PC-9 (cell line): ENCODE results near the gene STUB1. TPM values are rescaled to one million over a fixed set of nuclear protein-coding genes. Genes with fewer than 3 reads are reported as not detected.
A peak's percentile ranks its signal among the peaks of the same experiment; 100 is the strongest.

Experiments used
- BruUV-seq: library from RNA; stranded (reverse); fragments of 400-500 nt; replicated peaks from 2 replicates; lab custom pipeline; 2021; lab: Mats Ljungman, UMichigan
- CTCF ChIA-PET: fragments of 300-600 bp; sonication (Branson Sonifier 250); formaldehyde crosslinking; loops from one replicate; lab custom pipeline; 2022; ENCODE audit warnings: antibody characterized with exemption; lab: Charles Lee
- POLR2A ChIA-PET: fragments of 300-600 bp; sonication (Branson Sonifier 250); formaldehyde crosslinking; loops from one replicate; lab custom pipeline; 2022; ENCODE audit warnings: antibody characterized with exemption; ENCODE audit not compliant: unreplicated experiment; lab: Charles Lee
- DNase-seq, 2 experiments: peaks; one replicate each; pipeline versions ENCODE4 v3.0.0 to v3.0.0-alpha.2; 2015 to 2022; ENCODE audit warnings: mixed read lengths in 1 of 2
- H2AFZ ChIP-seq: fragments of 200-600 bp; sonication (generic); 2 replicates; pipeline ENCODE4 v1.8.1; 2017; ENCODE audit warnings: antibody characterized with exemption
- H3F3A ChIP-seq: fragments of 200-600 bp; sonication (generic); 2 replicates; pipeline ENCODE4 v1.8.1; 2017; ENCODE audit warnings: antibody characterized with exemption, mild to moderate bottlenecking, low read depth; ENCODE audit not compliant: insufficient read depth
- H3K27ac ChIP-seq: fragments of 200-600 bp; sonication (generic); 2 replicates; pipeline ENCODE4 v1.6.1; 2016; ENCODE audit warnings: mixed run types
- H3K27me3 ChIP-seq: fragments of 200-600 bp; sonication (generic); 2 replicates; pipeline ENCODE4 v1.6.1; 2016; ENCODE audit warnings: low read depth, mixed run types; ENCODE audit not compliant: insufficient read depth
- H3K36me3 ChIP-seq: fragments of 200-600 bp; sonication (generic); 2 replicates; pipeline ENCODE4 v1.6.1; 2016; ENCODE audit warnings: low read depth, mixed run types
- H3K4me1 ChIP-seq: fragments of 200-600 bp; sonication (generic); replicated peaks from 2 replicates; pipeline ENCODE4 v1.6.1; 2016; ENCODE audit warnings: mixed run types; ENCODE audit not compliant: insufficient read depth
- H3K4me2 ChIP-seq: fragments of 200-600 bp; sonication (generic); 2 replicates; pipeline ENCODE4 v1.6.1; 2017; ENCODE audit warnings: mixed run types
- H3K4me3 ChIP-seq: fragments of 200-600 bp; sonication (generic); 2 replicates; pipeline ENCODE4 v1.6.1; 2016; ENCODE audit warnings: mixed run types
- H3K79me2 ChIP-seq: fragments of 200-600 bp; sonication (generic); 2 replicates; pipeline ENCODE4 v1.6.1; 2017; ENCODE audit warnings: low read depth, mixed run types
- H3K9me2 ChIP-seq: fragments of 200-600 bp; sonication (generic); 2 replicates; pipeline ENCODE4 v1.8.1; 2017; ENCODE audit warnings: mild to moderate bottlenecking; ENCODE audit not compliant: insufficient read depth
- H3K9me3 ChIP-seq: fragments of 200-600 bp; sonication (generic); 2 replicates; pipeline ENCODE4 v1.8.1; 2016; ENCODE audit warnings: low read depth; ENCODE audit not compliant: insufficient read depth
- H4K20me1 ChIP-seq: fragments of 200-600 bp; sonication (generic); 2 replicates; pipeline ENCODE4 v1.8.1; 2017; ENCODE audit not compliant: insufficient read depth
- EZH2 ChIP-seq: fragments of 200-600 bp; sonication (generic); IDR thresholded peaks from 2 replicates; pipeline ENCODE4 v1.8.0; 2017; ENCODE audit warnings: antibody characterized with exemption, low read depth
- intact Hi-C: fragments of 100-400 bp; cut with micrococcal nuclease; formaldehyde crosslinking; loops from one replicate; pipeline ENCODE4 v1.10.0; 2022; ENCODE audit not compliant: unreplicated experiment
- total RNA-seq: library from RNA; stranded (reverse); gene quantifications from 2 replicates; pipeline ENCODE4 v1.2.3, GENCODE V29; 2021
- TF ChIP-seq, protein P1 (sequence below): fragments of 200-600 bp; sonication (generic); conservative IDR thresholded peaks from 2 replicates; pipeline ENCODE4 v1.6.1; 2017; ENCODE audit warnings: mixed run types, antibody characterized with exemption, mild to moderate bottlenecking, moderate library complexity

STUB1 gene
- total RNA-seq, 1 experiment from 2014 or later, result 174 TPM

DNA sequence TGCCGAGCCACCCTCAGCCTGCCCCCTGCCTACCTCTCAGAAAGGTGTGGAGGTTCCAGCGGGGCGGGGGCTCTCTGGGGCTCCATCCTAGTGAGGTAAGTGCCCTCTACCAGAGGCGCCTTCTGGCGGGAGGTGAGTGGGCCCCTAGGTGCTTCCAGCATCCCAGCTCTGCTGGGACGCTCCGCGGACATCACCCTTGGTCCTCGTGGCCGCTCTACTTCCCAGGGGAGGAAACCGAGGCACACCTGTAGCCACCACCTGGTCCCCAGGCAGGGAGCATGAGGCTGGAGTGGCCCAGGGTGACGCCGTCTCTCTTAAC lies 37.2 kb upstream of the STUB1 start:
- peaks cover 17% of the 10 kb centered on the region; the same call in 1 of the 2 replicates for H4K20me1 ChIP-seq
- peak overlapping the region; percentile 97 for H3K4me2 ChIP-seq
- H3K79me2 ChIP-seq, result peaks cover 49% of the 10 kb centered on the region
- H3K4me3 ChIP-seq, result peak overlapping the region; percentile 69
- no peak overlapping the region for H2AFZ ChIP-seq
- no TSS peak for BruUV-seq
- CTCF ChIA-PET, result interaction anchor here (0.6 kb wide), 1 partner anchor 164 kb away, joined by 13 read pairs; no protein-coding TSS in a partner anchor
- H3K4me1 ChIP-seq, result peaks cover 51% of the 10 kb centered on the region
- no peaks in the 10 kb centered on the region for H3K9me3 ChIP-seq
- no peak for DNase-seq
- no peaks in the 10 kb centered on the region for H3K27me3 ChIP-seq
- POLR2A ChIA-PET, result interaction anchor here (0.8 kb wide), 1 partner anchor 16 kb away, joined by 4 read pairs; no protein-coding TSS in a partner anchor
- no peaks in the 10 kb centered on the region for H3K36me3 ChIP-seq
- TF ChIP-seq, protein P1, sequence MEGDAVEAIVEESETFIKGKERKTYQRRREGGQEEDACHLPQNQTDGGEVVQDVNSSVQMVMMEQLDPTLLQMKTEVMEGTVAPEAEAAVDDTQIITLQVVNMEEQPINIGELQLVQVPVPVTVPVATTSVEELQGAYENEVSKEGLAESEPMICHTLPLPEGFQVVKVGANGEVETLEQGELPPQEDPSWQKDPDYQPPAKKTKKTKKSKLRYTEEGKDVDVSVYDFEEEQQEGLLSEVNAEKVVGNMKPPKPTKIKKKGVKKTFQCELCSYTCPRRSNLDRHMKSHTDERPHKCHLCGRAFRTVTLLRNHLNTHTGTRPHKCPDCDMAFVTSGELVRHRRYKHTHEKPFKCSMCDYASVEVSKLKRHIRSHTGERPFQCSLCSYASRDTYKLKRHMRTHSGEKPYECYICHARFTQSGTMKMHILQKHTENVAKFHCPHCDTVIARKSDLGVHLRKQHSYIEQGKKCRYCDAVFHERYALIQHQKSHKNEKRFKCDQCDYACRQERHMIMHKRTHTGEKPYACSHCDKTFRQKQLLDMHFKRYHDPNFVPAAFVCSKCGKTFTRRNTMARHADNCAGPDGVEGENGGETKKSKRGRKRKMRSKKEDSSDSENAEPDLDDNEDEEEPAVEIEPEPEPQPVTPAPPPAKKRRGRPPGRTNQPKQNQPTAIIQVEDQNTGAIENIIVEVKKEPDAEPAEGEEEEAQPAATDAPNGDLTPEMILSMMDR, result no peak
- TF ChIP-seq EZH2, result no peak
- H3K9me2 ChIP-seq, result no peaks in the 10 kb centered on the region
- H3K27ac ChIP-seq, result peak overlapping the region; percentile 23; the same call in 1 of the 2 replicates
- intact Hi-C loops, result loop anchor here (10.0 kb wide), 1 partner anchor 258 kb away; the partner anchor contains the start of gene PGAP6
- H3F3A ChIP-seq, result peaks cover 36% of the 10 kb centered on the region

DNA sequence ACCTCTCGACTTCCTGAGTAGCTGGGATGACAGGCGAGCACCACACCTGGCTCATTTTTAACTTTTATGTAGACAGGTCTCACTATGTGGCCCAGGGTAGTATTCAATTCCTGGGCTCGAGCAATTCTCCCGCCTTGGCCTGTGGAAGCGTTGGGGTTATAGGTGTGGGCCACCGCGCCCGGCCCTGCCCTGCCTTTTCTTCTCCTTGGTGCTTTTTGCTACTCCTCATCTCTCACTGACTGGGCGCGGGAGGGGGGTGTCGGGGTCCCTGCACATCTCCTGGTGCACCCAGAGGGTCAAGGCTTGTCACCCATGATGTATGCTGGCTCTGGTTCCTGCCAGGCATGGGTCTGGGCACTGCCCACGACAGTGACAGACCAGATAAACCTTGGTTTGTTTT lies 35.7 kb upstream of the STUB1 start:
- no peaks in the 10 kb centered on the region for H3K36me3 ChIP-seq
- no peak overlapping the region for H2AFZ ChIP-seq
- H3K27me3 ChIP-seq, result no peaks in the 10 kb centered on the region
- no peaks in the 10 kb centered on the region for H3K9me2 ChIP-seq
- peaks cover 38% of the 10 kb centered on the region for H3F3A ChIP-seq
- H4K20me1 ChIP-seq, result peaks cover 17% of the 10 kb centered on the region; the same call in 1 of the 2 replicates
- H3K4me1 ChIP-seq, result peaks cover 53% of the 10 kb centered on the region
- peak overlapping the region; percentile 65 for H3K27ac ChIP-seq
- H3K9me3 ChIP-seq, result no peaks in the 10 kb centered on the region
- H3K4me2 ChIP-seq, result peak overlapping the region; percentile 97
- ChIA-PET CTCF (no interaction called here), POLR2A (no interaction called here)
- H3K4me3 ChIP-seq, result no peak overlapping the region; the same call in 1 of the 2 replicates
- intact Hi-C loops, result loop anchor here (10.0 kb wide), 1 partner anchor 260 kb away; the partner anchor contains the start of gene PGAP6
- TF ChIP-seq, protein P1, result no peak
- TF ChIP-seq EZH2, result no peak
- no TSS peak for BruUV-seq
- no peak for DNase-seq
- H3K79me2 ChIP-seq, result peaks cover 59% of the 10 kb centered on the region

- POLR2A ChIA-PET, result no interaction called here
- peak overlapping the region; percentile 97 for H3K4me2 ChIP-seq
Observed at GRCh38 chr16:645852-646678, 34.1 kb upstream of the STUB1 start.

More at GRCh38 chr16:645852-646678, 34.1 kb upstream of the STUB1 start:
- Histone ChIP-seq H3K9me2 (no peaks in the 10 kb centered on the region), H3K4me3 (peak overlapping the region; percentile 26; the same call in 1 of the 2 replicates), H3K79me2 (peaks cover 69% of the 10 kb centered on the region), H3K4me1 (peaks cover 65% of the 10 kb centered on the region), H3K9me3 (no peaks in the 10 kb centered on the region), H4K20me1 (peaks cover 17% of the 10 kb centered on the region; the same call in 1 of the 2 replicates), H3K27ac (peak overlapping the region; percentile 65), H3K27me3 (no peaks in the 10 kb centered on the region), H3F3A (peaks cover 33% of the 10 kb centered on the region), H3K36me3 (no peaks in the 10 kb centered on the region), H2AFZ (no peak overlapping the region)
- intact Hi-C loops, result loop anchor here (10.0 kb wide), 1 partner anchor 261 kb away; the partner anchor contains the start of gene PGAP6
- no peak for TF ChIP-seq EZH2
- TF ChIP-seq, protein P1, result no peak
- no TSS peak for BruUV-seq
- peak; percentile 66 to 94 for DNase-seq
- CTCF ChIA-PET, result interaction anchor here (0.5 kb wide), 1 partner anchor 123 kb away, joined by 4 read pairs; no protein-coding TSS in a partner anchor
